Tibial nerve (tissue), 4 donors: Measurements from ENCODE around the gene FBXW8. TPM values are rescaled to one million over a fixed set of nuclear protein-coding genes. Genes with fewer than 3 reads are reported as not detected.

Source experiments
- DNase-seq, 2 donors: peaks; one replicate each; pipeline ENCODE4 v3.0.0-alpha.2; 2019; ENCODE audit warnings: low spot score in 2 of 2
- H3K27ac ChIP-seq, 4 donors: fragments of 200-600 bp; sonication (generic) in 3 of 4; one replicate each; pipeline ENCODE4 v1.5.1; 2017 to 2019; ENCODE audit warnings: mild to moderate bottlenecking in 1 of 4
- H3K27me3 ChIP-seq, 2 donors: fragments of 200-600 bp; sonication (generic) in 1 of 2; one replicate each; pipeline versions ENCODE4 v1.5.1 to v1.6.0; 2017 to 2019
- H3K36me3 ChIP-seq, 3 donors: fragments of 200-600 bp; sonication (generic); one replicate each; pipeline ENCODE4 v1.5.1; 2018 to 2019
- H3K4me1 ChIP-seq, 4 donors: fragments of 200-600 bp; sonication (generic) in 3 of 4; one replicate each; pipeline ENCODE4 v1.5.1; 2017 to 2019
- H3K4me3 ChIP-seq, 4 donors: fragments of 200-600 bp; sonication (generic) in 3 of 4; one replicate each; pipeline ENCODE4 v1.5.1; 2017 to 2019; ENCODE audit warnings: mild to moderate bottlenecking in 1 of 4, moderate library complexity in 1 of 4
- H3K9me3 ChIP-seq, 4 donors: fragments of 200-600 bp; sonication (generic) in 3 of 4; one replicate each; pipeline ENCODE4 v1.5.1; 2017 to 2019
- EP300 ChIP-seq, 2 donors: sonication (generic); formaldehyde crosslinking; IDR thresholded peaks; one replicate each; pipeline ENCODE4 v1.6.1; 2017; ENCODE audit warnings: antibody characterized with exemption in 2 of 2, mild to moderate bottlenecking in 1 of 2
- POLR2A ChIP-seq, 2 donors: fragments of 450-650 bp; IDR thresholded peaks; one replicate each; pipeline ENCODE4 v1.6.1; 2017; ENCODE audit warnings: antibody characterized with exemption in 2 of 2, mild to moderate bottlenecking in 2 of 2, moderate library complexity in 2 of 2
- WGBS, 2 donors: methylation state at CpG; one replicate each; pipeline ENCODE4 v1.1.5; 2018; 5-methylcytosine and 5-hydroxymethylcytosine counted together
- total RNA-seq, 4 donors: library from RNA; depleted of rRNA; stranded (reverse); fragments of >200 nt; gene quantifications; one replicate each; pipeline ENCODE4 v1.1.0, GENCODE V29; 2016
- TF ChIP-seq, protein P1 (sequence below), 5 experiments: fragments of 200-600 bp in 3 of 5; fragments of 450-650 bp in 2 of 5; sonication (generic) in 3 of 5; IDR thresholded peaks; one replicate each; pipeline ENCODE4 v1.5.1; 2016 to 2019; ENCODE audit warnings: antibody characterized with exemption in 5 of 5, mild to moderate bottlenecking in 3 of 5, moderate library complexity in 2 of 5

FBXW8 gene
- total RNA-seq, 4 donors from 2014 or later = 26.7 to 38.4 (median 29.0) TPM

DNA sequence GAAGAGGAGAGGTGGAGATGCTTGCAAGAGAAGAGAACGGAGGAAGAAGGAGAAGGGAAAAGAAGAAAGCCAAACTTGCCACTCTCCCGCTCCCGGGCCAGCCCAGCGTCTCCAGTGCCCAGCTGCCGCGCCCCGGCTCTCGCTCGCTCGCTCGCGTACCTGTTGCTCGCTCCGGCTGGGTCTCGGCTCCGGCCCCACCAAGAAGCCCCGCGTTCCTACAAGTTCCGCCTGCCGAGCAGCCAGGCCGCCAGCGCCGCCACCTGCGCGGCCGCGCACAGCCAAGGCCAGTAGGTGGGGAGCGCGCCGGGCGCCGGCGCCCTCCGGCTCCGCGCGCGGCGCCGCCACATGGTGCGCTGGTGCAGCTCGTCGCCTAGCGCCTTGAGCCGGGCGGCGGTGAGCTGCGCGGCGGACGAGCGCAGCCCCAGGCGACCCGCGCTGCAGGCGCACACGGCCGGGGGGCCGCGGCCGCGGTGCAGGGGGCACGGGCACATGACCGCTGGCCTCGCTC, 29.9 kb upstream of the FBXW8 start:
- H3K27ac ChIP-seq = no peak overlapping the region
- peak overlapping the region in 3 of 4 donors; percentile 2 to 38 (median 27) for H3K4me3 ChIP-seq
- no peak for DNase-seq
- no peaks in the 10 kb centered on the region for H3K36me3 ChIP-seq
- peaks cover 0 to 51% (median 26%) of the 10 kb centered on the region in 4 donors for H3K4me1 ChIP-seq
- 0 to 1% methylated on average over 26 to 51 of the region's 65 CpGs for whole genome bisulfite sequencing, 2 donors
- H3K27me3 ChIP-seq = peaks cover 0 to 89% of the 10 kb centered on the region in 2 donors
- TF ChIP-seq EP300 (IDR thresholded peaks at IDR 0.05) (no peak), POLR2A (IDR thresholded peaks at IDR 0.05) (no peak)
- TF ChIP-seq, protein P1, sequence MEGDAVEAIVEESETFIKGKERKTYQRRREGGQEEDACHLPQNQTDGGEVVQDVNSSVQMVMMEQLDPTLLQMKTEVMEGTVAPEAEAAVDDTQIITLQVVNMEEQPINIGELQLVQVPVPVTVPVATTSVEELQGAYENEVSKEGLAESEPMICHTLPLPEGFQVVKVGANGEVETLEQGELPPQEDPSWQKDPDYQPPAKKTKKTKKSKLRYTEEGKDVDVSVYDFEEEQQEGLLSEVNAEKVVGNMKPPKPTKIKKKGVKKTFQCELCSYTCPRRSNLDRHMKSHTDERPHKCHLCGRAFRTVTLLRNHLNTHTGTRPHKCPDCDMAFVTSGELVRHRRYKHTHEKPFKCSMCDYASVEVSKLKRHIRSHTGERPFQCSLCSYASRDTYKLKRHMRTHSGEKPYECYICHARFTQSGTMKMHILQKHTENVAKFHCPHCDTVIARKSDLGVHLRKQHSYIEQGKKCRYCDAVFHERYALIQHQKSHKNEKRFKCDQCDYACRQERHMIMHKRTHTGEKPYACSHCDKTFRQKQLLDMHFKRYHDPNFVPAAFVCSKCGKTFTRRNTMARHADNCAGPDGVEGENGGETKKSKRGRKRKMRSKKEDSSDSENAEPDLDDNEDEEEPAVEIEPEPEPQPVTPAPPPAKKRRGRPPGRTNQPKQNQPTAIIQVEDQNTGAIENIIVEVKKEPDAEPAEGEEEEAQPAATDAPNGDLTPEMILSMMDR (IDR thresholded peaks at IDR 0.05) = no peak
- H3K9me3 ChIP-seq = no peaks in the 10 kb centered on the region

DNA sequence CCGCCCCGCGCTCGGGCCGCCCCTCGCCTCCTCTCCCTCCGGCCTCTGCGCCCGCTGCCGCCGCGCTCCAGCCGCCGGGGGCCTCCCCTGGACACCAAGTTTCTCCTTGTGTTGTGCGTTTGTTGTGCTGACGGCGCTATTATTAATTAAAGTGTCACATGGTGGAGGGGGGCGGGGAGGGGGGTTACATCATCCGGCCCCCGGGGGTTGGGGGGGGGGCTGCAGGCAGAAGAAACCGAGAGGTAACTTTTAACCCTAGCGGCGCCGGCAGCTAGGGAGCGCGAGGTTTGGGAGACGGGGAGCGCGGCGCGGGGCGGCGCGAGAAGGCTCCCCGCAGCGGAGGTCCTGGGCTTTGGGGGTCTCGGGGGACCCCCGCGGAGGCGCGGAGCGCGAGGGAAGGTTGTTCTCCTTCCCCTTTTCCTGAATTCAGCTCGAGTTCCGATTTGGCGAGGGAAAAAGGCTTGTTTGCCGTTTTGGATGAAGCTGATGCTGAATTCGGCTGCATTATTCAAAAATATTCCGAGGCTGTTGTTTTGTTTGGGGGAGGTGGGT, 29.3 kb upstream of the FBXW8 start, which contains the start of gene HRK:
HRK (minus strand) TSS at position 117 of the 552 bp plus-strand sequence. CDS start 134 bp downstream, outside the sequence.
- H3K4me3 ChIP-seq = peak within 1 kb of the TSS; percentile 2 to 38 (median 26)
- H3K9me3 ChIP-seq = no peaks in the 10 kb centered on the region
- no peaks in the 10 kb centered on the region for H3K36me3 ChIP-seq
- DNase-seq = no peak
- 1% methylated on average over 31 to 39 of the region's 49 CpGs for WGBS, 2 donors
- peaks cover 0 to 85% of the 10 kb centered on the region in 2 donors for H3K27me3 ChIP-seq
- no peak within 1 kb of the TSS for H3K27ac ChIP-seq
- H3K4me1 ChIP-seq = peaks cover 0 to 47% (median 26%) of the 10 kb centered on the region in 4 donors
- TF ChIP-seq POLR2A (IDR thresholded peaks at IDR 0.05) (no peak), EP300 (IDR thresholded peaks at IDR 0.05) (no peak)
- TF ChIP-seq, protein P1 (IDR thresholded peaks at IDR 0.05) = no peak

DNA sequence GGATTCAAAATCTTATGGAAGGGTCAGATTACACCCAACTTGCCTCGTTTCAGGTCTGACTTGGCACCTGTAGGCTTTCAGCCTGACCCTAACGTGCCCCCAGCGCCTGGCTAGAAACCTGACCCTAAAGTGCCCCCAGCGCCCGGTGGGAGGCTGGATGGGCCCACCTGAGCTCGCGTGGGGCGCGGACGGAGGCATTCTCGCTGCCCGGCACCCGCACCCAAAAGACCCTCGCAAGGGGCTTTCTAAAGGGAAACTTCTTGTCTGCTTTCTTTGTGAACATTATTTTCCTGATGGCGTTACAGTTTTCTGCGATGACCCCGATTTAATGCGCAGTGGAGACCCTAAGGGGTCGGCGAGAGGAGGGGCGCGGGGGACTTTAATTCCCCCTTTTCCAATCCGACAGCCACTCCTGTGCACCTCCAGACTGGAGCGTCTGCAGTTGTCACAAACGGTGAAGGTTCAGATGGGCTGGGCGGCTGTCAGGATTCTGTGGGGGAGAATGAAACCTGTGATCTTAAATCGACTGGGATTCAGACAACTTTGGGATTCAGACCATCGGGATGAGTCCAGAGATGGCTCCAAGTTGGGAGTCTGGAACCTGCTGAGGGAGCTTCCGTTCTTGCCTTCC, 28.8 kb upstream of the FBXW8 start:
- 6% methylated on average over 29 of the region's 29 CpGs for WGBS, 2 donors
- Histone ChIP-seq H3K27ac (no peak overlapping the region), H3K4me3 (peak overlapping the region in 2 of 4 donors; percentile 1 to 38), H3K27me3 (peaks cover 0 to 80% of the 10 kb centered on the region in 2 donors), H3K9me3 (no peaks in the 10 kb centered on the region), H3K4me1 (peaks cover 0 to 46% (median 24%) of the 10 kb centered on the region in 4 donors), H3K36me3 (no peaks in the 10 kb centered on the region)
- TF ChIP-seq POLR2A (IDR thresholded peaks at IDR 0.05) (no peak), EP300 (IDR thresholded peaks at IDR 0.05) (no peak)
- TF ChIP-seq, protein P1 (IDR thresholded peaks at IDR 0.05) = no peak
- no peak for DNase-seq

DNA sequence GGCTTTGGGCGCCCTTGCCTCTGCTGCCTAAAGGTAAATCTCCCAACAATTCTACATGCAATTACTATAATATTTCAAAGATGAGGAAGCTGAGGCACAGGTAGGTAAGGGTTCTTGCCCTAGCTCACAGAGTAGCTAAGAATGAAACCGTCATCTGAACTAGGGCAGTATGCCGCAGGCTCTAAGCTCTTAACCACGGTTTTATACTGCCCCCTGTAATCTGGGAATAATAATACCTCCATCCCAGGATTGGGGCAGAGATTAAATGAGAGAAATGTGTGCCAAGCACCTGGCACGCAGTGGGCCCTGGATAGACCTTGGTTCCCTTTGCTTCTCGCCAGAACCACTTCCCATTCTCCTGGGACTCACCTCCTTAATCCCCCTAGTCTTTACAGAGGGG, 28.0 kb upstream of the FBXW8 start:
- H3K4me3 ChIP-seq = no peak overlapping the region
- no peak overlapping the region for H3K27ac ChIP-seq
- DNase-seq = no peak
- no peaks in the 10 kb centered on the region for H3K9me3 ChIP-seq
- H3K27me3 ChIP-seq = peaks cover 0 to 73% of the 10 kb centered on the region in 2 donors
- TF ChIP-seq POLR2A (IDR thresholded peaks at IDR 0.05) = no peak
- TF ChIP-seq, protein P1 (IDR thresholded peaks at IDR 0.05) = peak in 2 of 5 experiments; percentile 16 to 33
- peaks cover 0 to 46% (median 24%) of the 10 kb centered on the region in 4 donors for H3K4me1 ChIP-seq
- 14 to 20% methylated on average over 6 of the region's 6 CpGs for WGBS, 2 donors
- no peaks in the 10 kb centered on the region for H3K36me3 ChIP-seq

DNA sequence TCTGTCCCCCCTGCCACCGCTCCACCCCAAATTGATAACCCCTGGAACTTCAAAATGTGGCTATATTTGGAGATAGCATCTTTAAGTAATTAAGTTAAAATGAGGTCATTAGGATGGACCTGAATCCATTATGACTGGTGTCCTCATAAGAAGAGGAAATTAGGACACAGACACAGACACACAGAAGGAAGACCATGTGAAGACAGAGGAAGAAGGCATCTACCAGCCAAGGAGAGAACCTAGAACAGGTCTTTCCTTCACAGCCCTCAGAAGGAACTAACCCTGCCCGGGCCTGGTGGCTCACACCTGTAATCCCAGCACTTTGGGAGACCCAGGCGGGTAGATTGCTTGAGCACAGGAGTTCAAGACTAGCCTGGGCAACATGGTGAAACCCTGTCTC, 25.9 kb upstream of the FBXW8 start:
- WGBS, 2 donors = 85 to 93% methylated on average over 3 of the region's 3 CpGs
- Histone ChIP-seq H3K4me3 (no peak overlapping the region), H3K36me3 (no peaks in the 10 kb centered on the region), H3K4me1 (peaks cover 0 to 28% (median 10%) of the 10 kb centered on the region in 4 donors), H3K9me3 (no peaks in the 10 kb centered on the region), H3K27me3 (peaks cover 0 to 52% of the 10 kb centered on the region in 2 donors), H3K27ac (no peak overlapping the region)
- no peak for DNase-seq
- TF ChIP-seq POLR2A (IDR thresholded peaks at IDR 0.05) (no peak), EP300 (IDR thresholded peaks at IDR 0.05) (no peak)
- TF ChIP-seq, protein P1 (IDR thresholded peaks at IDR 0.05) = no peak
